H9 (cell line): ENCODE results near the gene C6orf136. TPM values are rescaled to one million over a fixed set of nuclear protein-coding genes. Genes with fewer than 3 reads are reported as not detected.

Source experiments
- DNase-seq: peaks from one replicate; pipeline ENCODE4 v3.0.0-alpha.2; 2017
- H2AFZ ChIP-seq: one replicate; pipeline ENCODE4 v1.6.1; 2013; ENCODE audit warnings: mild to moderate bottlenecking, low read length, control low read depth, moderate library complexity
- H2AK5ac ChIP-seq: 2 replicates; pipeline ENCODE4 v1.6.1; 2013; ENCODE audit warnings: low read length, control low read depth, mixed read lengths; ENCODE audit not compliant: insufficient read length
- H2BK120ac ChIP-seq: one replicate; pipeline ENCODE4 v1.6.1; 2013; ENCODE audit warnings: low read depth, mild to moderate bottlenecking, low read length, control low read depth, inconsistent platforms; ENCODE audit not compliant: poor library complexity, severe bottlenecking
- H2BK12ac ChIP-seq: 2 replicates; pipeline ENCODE4 v1.6.1; 2013; ENCODE audit warnings: low read length, control low read depth, mixed read lengths, low read depth; ENCODE audit not compliant: insufficient read length
- H2BK15ac ChIP-seq: 2 replicates; pipeline ENCODE4 v1.6.1; 2013; ENCODE audit warnings: low read depth, low read length, control low read depth
- H2BK20ac ChIP-seq: one replicate; pipeline ENCODE4 v1.6.1; 2013; ENCODE audit warnings: low read depth, mild to moderate bottlenecking, low read length, control low read depth, inconsistent platforms; ENCODE audit not compliant: poor library complexity, severe bottlenecking
- H2BK5ac ChIP-seq: 2 replicates; pipeline ENCODE4 v1.6.1; 2013; ENCODE audit warnings: low read length, control low read depth, mixed read lengths; ENCODE audit not compliant: insufficient read length
- H3K14ac ChIP-seq: 2 replicates; pipeline ENCODE4 v1.6.1; 2013; ENCODE audit warnings: low read length, control low read depth; ENCODE audit not compliant: insufficient read depth
- H3K18ac ChIP-seq: 2 replicates; pipeline ENCODE4 v1.6.1; 2013; ENCODE audit warnings: low read depth, mild to moderate bottlenecking, mixed read lengths, low read length, control low read depth; ENCODE audit not compliant: insufficient read length
- H3K23ac ChIP-seq: 2 replicates; pipeline ENCODE4 v1.6.1; 2013; ENCODE audit warnings: low read length, control low read depth, mixed read lengths, low read depth; ENCODE audit not compliant: insufficient read length
- H3K23me2 ChIP-seq: 2 replicates; pipeline ENCODE4 v1.6.1; 2013; ENCODE audit warnings: low read depth, mild to moderate bottlenecking, mixed read lengths, low read length, control low read depth; ENCODE audit not compliant: insufficient read length, poor library complexity, severe bottlenecking
- H3K27ac ChIP-seq: 2 replicates; pipeline ENCODE4 v1.5.1; 2013; ENCODE audit warnings: low read length, control low read depth, mixed read lengths, low read depth; ENCODE audit not compliant: insufficient read length
- H3K27me3 ChIP-seq: 2 replicates; pipeline ENCODE4 v1.6.1; 2013; ENCODE audit warnings: low read length, control low read depth, inconsistent platforms; ENCODE audit not compliant: insufficient read depth
- H3K4ac ChIP-seq: 2 replicates; pipeline ENCODE4 v1.6.1; 2013; ENCODE audit warnings: low read depth, mild to moderate bottlenecking, control low read depth, inconsistent platforms, low read length, moderate library complexity
- H3K4me1 ChIP-seq: 2 replicates; pipeline ENCODE4 v1.6.1; 2013; ENCODE audit warnings: low read length, control low read depth, inconsistent platforms; ENCODE audit not compliant: insufficient read depth
- H3K4me2 ChIP-seq: 2 replicates; pipeline ENCODE4 v1.6.1; 2013; ENCODE audit warnings: low read length, control low read depth, mixed read lengths; ENCODE audit not compliant: insufficient read length, insufficient read depth
- H3K56ac ChIP-seq: 2 replicates; pipeline ENCODE4 v1.6.1; 2013; ENCODE audit warnings: low read depth, mild to moderate bottlenecking, mixed read lengths, low read length, control low read depth; ENCODE audit not compliant: insufficient read length
- H3K79me1 ChIP-seq: 2 replicates; pipeline ENCODE4 v1.6.1; 2013; ENCODE audit warnings: low read depth, mild to moderate bottlenecking, moderate library complexity, low read length, control low read depth, inconsistent platforms; ENCODE audit not compliant: insufficient read depth, poor library complexity, severe bottlenecking
- H3K79me2 ChIP-seq: 2 replicates; pipeline ENCODE4 v1.6.1; 2013; ENCODE audit warnings: low read length, control low read depth, inconsistent platforms; ENCODE audit not compliant: insufficient read depth
- H3K9ac ChIP-seq: 2 replicates; pipeline ENCODE4 v1.6.1; 2013; ENCODE audit warnings: low read length, control low read depth, mixed read lengths; ENCODE audit not compliant: insufficient read length; ENCODE audit errors: extremely low read depth
- H3K9me3 ChIP-seq: one replicate; pipeline ENCODE4 v1.6.1; 2013; ENCODE audit warnings: low read depth, low read length, inconsistent platforms; ENCODE audit not compliant: control insufficient read depth
- H3T11ph ChIP-seq: one replicate; pipeline ENCODE4 v1.6.1; 2013; ENCODE audit warnings: mild to moderate bottlenecking, low read length, control low read depth, inconsistent platforms
- H4K20me1 ChIP-seq: one replicate; pipeline ENCODE4 v1.6.1; 2013; ENCODE audit not compliant: control insufficient read depth, insufficient read length, insufficient read depth
- H4K5ac ChIP-seq: 2 replicates; pipeline ENCODE4 v1.6.1; 2013; ENCODE audit warnings: low read depth, mild to moderate bottlenecking, mixed read lengths, low read length, control low read depth; ENCODE audit not compliant: insufficient read length
- H4K8ac ChIP-seq: replicated peaks from 2 replicates; pipeline ENCODE4 v1.6.1; 2013; ENCODE audit warnings: low read length, control low read depth, mixed read lengths, low read depth; ENCODE audit not compliant: insufficient read length
- H4K91ac ChIP-seq: 2 replicates; pipeline ENCODE4 v1.6.1; 2013; ENCODE audit warnings: low read depth, mild to moderate bottlenecking, moderate library complexity, mixed read lengths, low read length, control low read depth; ENCODE audit not compliant: insufficient read length
- H3K27ac Mint-ChIP-seq, 3 experiments: 2 replicates in 2 of 3; 3 replicates in 1 of 3; pipeline ENCODE4 v1.8.0; 2020 to 2021; ENCODE audit warnings: mixed read lengths in 3 of 3, mild to moderate bottlenecking in 1 of 3, moderate library complexity in 1 of 3
- H3K27me3 Mint-ChIP-seq: 2 replicates; pipeline ENCODE4 v1.8.0; 2021; ENCODE audit warnings: low read depth, mild to moderate bottlenecking, moderate library complexity, mixed read lengths
- H3K36me3 Mint-ChIP-seq, 3 experiments: 2 replicates in 2 of 3; 3 replicates in 1 of 3; pipeline ENCODE4 v1.8.0; 2020 to 2021; ENCODE audit warnings: low read depth in 3 of 3, mixed read lengths in 3 of 3; ENCODE audit not compliant: insufficient read depth in 1 of 3
- H3K4me1 Mint-ChIP-seq, 2 experiments: 2 replicates each; pipeline ENCODE4 v1.8.0; 2020; ENCODE audit warnings: mixed read lengths in 2 of 2
- H3K4me3 Mint-ChIP-seq, 2 experiments: 2 replicates in 1 of 2; 3 replicates in 1 of 2; pipeline ENCODE4 v1.8.0; 2020 to 2021; ENCODE audit warnings: mild to moderate bottlenecking in 2 of 2, mixed read lengths in 2 of 2, moderate library complexity in 1 of 2
- H3K9me3 Mint-ChIP-seq, 2 experiments: 2 replicates in 1 of 2; 3 replicates in 1 of 2; pipeline ENCODE4 v1.8.0; 2020; ENCODE audit warnings: mild to moderate bottlenecking in 2 of 2, mixed read lengths in 2 of 2, moderate library complexity in 1 of 2
- CTCF ChIP-seq: fragments of 200-600 bp; sonication (generic); conservative IDR thresholded peaks from 3 replicates; pipeline ENCODE4 v1.8.0; 2021; ENCODE audit warnings: antibody characterized with exemption, mild to moderate bottlenecking
- WGBS: extraction: QIAGEN DNeasy Blood & Tissue Kit; methylation state at CpG from one replicate; pipeline ENCODE4 v1.1.7; 2013; ENCODE audit warnings: missing lambda C conversion rate, low lambda C conversion rate, mixed read lengths; ENCODE audit not compliant: insufficient read length; ENCODE audit errors: extremely low coverage; 5-methylcytosine and 5-hydroxymethylcytosine counted together
- total RNA-seq: library from RNA; stranded (reverse); gene quantifications from 2 replicates; pipeline ENCODE4 v1.2.1, GENCODE V29; 2021

C6orf136 gene
- total RNA-seq, 1 experiment from 2014 or later, result 22.2 TPM

GRCh38 chr6:30611150-30611855, 35.6 kb upstream of the C6orf136 start:
- TF ChIP-seq CTCF, result no peak
- Histone ChIP-seq H4K8ac (no peak overlapping the region), H2BK120ac (no peak overlapping the region), H3K4me2 (no peak overlapping the region), H3K4me1 (peaks cover 4% of the 10 kb centered on the region; the same call in 1 of the 2 replicates), H3K79me2 (peaks cover 2% of the 10 kb centered on the region; the same call in 1 of the 2 replicates), H4K5ac (no peak overlapping the region), H3K23me2 (peaks cover 10% of the 10 kb centered on the region), H3K4ac (no peak overlapping the region), H3K27ac (no peak overlapping the region), H2BK12ac (no peak overlapping the region), H3K79me1 (no peaks in the 10 kb centered on the region), H2BK5ac (no peak overlapping the region), H3K27me3 (no peaks in the 10 kb centered on the region), H3K14ac (no peak overlapping the region), H3K9ac (no peak overlapping the region), H4K91ac (no peak overlapping the region), H3K23ac (no peak overlapping the region), H4K20me1 (no peaks in the 10 kb centered on the region), H3K18ac (no peak overlapping the region), H3T11ph (no peak overlapping the region), H2AFZ (no peak overlapping the region), H2AK5ac (no peak overlapping the region), H2BK20ac (no peak overlapping the region), H2BK15ac (no peak overlapping the region), H3K56ac (no peak overlapping the region), H3K9me3 (no peaks in the 10 kb centered on the region)
- Mint-ChIP-seq H3K36me3 (peaks cover 41 to 82% (median 67%) of the 10 kb centered on the region in 3 experiments), H3K27me3 (peaks cover under 1% of the 10 kb centered on the region; the same call in 1 of the 2 replicates), H3K27ac (peak overlapping the region; percentile 11 to 79 (median 47); a peak in 5 of 7 replicates), H3K4me1 (peaks cover 30 to 39% of the 10 kb centered on the region in 2 experiments), H3K9me3 (peaks cover 1 to 4% of the 10 kb centered on the region in 2 experiments; a peak in 3 of 5 replicates), H3K4me3 (no peak overlapping the region)
- DNase-seq, result no peak
- WGBS, result no CpG with 5 or more reads among the region's 9 CpGs
